K562 (cell line): ENCODE data around the gene PRKG1.

Experiments used
- CREB1 ChIP-seq, 2 experiments: sonication (generic) in 1 of 2; formaldehyde crosslinking in 1 of 2; IDR thresholded peaks; 2 replicates each; pipeline versions ENCODE4 v1.6.1 to v1.8.0; 2012 to 2022; ENCODE audit warnings: inconsistent platforms in 1 of 2, mild to moderate bottlenecking in 1 of 2, missing genetic modification reagents in 1 of 2, moderate library complexity in 1 of 2
- GATAD2B ChIP-seq: fragments of 450-650 bp; IDR thresholded peaks from 2 replicates; pipeline ENCODE4 v1.6.1; 2017; ENCODE audit warnings: mild to moderate bottlenecking, borderline replicate concordance
- JUN ChIP-seq, 2 experiments: sonication (generic) in 1 of 2; formaldehyde crosslinking in 1 of 2; IDR thresholded peaks; 2 replicates each; pipeline versions ENCODE4 v1.6.1 to v1.8.0; 2012 to 2022; ENCODE audit warnings: borderline replicate concordance in 2 of 2, mild to moderate bottlenecking in 2 of 2, improper control_type of control experiment in 1 of 2, low read depth in 1 of 2, low read length in 1 of 2, missing genetic modification reagents in 1 of 2
- PHF8 ChIP-seq: fragments of 200-600 bp; sonication (generic); IDR thresholded peaks from 2 replicates; pipeline ENCODE4 v1.6.1; 2012; ENCODE audit warnings: mixed run types, mild to moderate bottlenecking, inconsistent platforms, low read length, moderate library complexity, borderline replicate concordance
- POLR2B ChIP-seq: fragments of 450-650 bp; IDR thresholded peaks from 2 replicates; pipeline ENCODE4 v1.6.1; 2018; ENCODE audit warnings: low read depth; ENCODE audit not compliant: partially characterized antibody
- ZFP1 ChIP-seq: fragments of 450-650 bp; formaldehyde crosslinking; IDR thresholded peaks from 2 replicates; pipeline ENCODE4 v1.4.0; 2020; ENCODE audit warnings: mild to moderate bottlenecking, mixed read lengths
- ZKSCAN1 ChIP-seq: fragments of 150-350 bp; IDR thresholded peaks from 2 replicates; pipeline ENCODE4 v1.6.1; 2016; ENCODE audit warnings: low read depth, low read length
- ZNF174 ChIP-seq: fragments of 250-450 bp; sonication (Bioruptor Pico); IDR thresholded peaks from 2 replicates; pipeline ENCODE4 v1.4.0; 2020; ENCODE audit warnings: mild to moderate bottlenecking
- ZNF707 ChIP-seq: fragments of 250-450 bp; sonication (Bioruptor Pico); conservative IDR thresholded peaks from 2 replicates; pipeline ENCODE4 v1.8.0; 2022; ENCODE audit warnings: inconsistent platforms, mild to moderate bottlenecking, moderate library complexity
- TF ChIP-seq, protein P1 (sequence below), 3 experiments: IDR thresholded peaks in 2 of 3; conservative IDR thresholded peaks in 1 of 3; 2 replicates each; pipeline ENCODE4 v1.5.1; 2011 to 2012; ENCODE audit warnings: low read length in 3 of 3, mild to moderate bottlenecking in 3 of 3, control low read depth in 2 of 3, improper control_type of control experiment in 1 of 3, inconsistent platforms in 1 of 3, low read depth in 1 of 3, mixed read lengths in 1 of 3, moderate library complexity in 1 of 3; ENCODE audit not compliant: insufficient read depth in 2 of 3
- TF ChIP-seq, protein P2 (sequence below): fragments of 250-450 bp; sonication (Bioruptor Pico); IDR thresholded peaks from 2 replicates; pipeline ENCODE4 v1.5.0; 2021
- TF ChIP-seq, protein P3 (sequence below): sonication (generic); formaldehyde crosslinking; IDR thresholded peaks from 2 replicates; pipeline ENCODE4 v1.9.0; 2022; ENCODE audit warnings: mild to moderate bottlenecking, missing genetic modification reagents
- TF ChIP-seq, protein P4 (sequence below): fragments of 150-350 bp; conservative IDR thresholded peaks from 2 replicates; pipeline ENCODE4 v1.6.1; 2014; ENCODE audit warnings: low read length

DNA sequence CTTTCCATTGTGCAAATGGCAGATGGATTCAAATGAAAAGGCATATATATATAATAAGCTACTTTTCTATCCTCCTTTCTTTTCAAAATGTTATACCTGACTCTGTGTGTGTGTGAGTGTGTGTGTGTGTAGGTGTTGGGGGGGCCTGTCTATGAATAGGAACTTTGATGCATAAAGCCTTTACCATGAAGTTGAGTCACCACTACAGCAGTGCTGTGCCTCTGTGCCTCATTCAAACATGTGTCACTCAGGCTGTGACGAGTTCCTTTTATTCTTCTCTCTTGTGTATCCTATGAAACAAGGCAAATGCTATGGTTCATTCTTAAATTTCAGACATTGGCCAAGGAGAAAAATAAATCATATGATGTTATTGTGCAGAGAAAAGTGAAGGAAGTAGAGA is 1187.1 kb downstream of the PRKG1 start:
- TF ChIP-seq JUN (IDR thresholded peaks at IDR 0.05; ENCODE audit: borderline replicate concordance, low read depth, low read length) (no peak), JUN (CRISPR knock-in tag; IDR thresholded peaks at IDR 0.05; ENCODE audit: borderline replicate concordance) (no peak), ZNF174 (CRISPR knock-in tag) (no peak), GATAD2B (no peak), CREB1 (IDR thresholded peaks at IDR 0.05) (no peak), CREB1 (CRISPR knock-in tag; IDR thresholded peaks at IDR 0.05) (no peak), ZKSCAN1 (no peak), ZNF707 (CRISPR knock-in tag) (no peak), PHF8 (no peak), ZFP1 (CRISPR knock-in tag) (no peak), POLR2B (no peak)
- TF ChIP-seq, protein P1, sequence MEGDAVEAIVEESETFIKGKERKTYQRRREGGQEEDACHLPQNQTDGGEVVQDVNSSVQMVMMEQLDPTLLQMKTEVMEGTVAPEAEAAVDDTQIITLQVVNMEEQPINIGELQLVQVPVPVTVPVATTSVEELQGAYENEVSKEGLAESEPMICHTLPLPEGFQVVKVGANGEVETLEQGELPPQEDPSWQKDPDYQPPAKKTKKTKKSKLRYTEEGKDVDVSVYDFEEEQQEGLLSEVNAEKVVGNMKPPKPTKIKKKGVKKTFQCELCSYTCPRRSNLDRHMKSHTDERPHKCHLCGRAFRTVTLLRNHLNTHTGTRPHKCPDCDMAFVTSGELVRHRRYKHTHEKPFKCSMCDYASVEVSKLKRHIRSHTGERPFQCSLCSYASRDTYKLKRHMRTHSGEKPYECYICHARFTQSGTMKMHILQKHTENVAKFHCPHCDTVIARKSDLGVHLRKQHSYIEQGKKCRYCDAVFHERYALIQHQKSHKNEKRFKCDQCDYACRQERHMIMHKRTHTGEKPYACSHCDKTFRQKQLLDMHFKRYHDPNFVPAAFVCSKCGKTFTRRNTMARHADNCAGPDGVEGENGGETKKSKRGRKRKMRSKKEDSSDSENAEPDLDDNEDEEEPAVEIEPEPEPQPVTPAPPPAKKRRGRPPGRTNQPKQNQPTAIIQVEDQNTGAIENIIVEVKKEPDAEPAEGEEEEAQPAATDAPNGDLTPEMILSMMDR (IDR thresholded peaks at IDR 0.05 in 2 of 3, conservative IDR thresholded peaks at IDR 0.05 in 1 of 3; ENCODE audit: insufficient read depth in 2 of 3, low read depth in 1 of 3, low read length in 3 of 3) = no peak
- TF ChIP-seq, protein P2, sequence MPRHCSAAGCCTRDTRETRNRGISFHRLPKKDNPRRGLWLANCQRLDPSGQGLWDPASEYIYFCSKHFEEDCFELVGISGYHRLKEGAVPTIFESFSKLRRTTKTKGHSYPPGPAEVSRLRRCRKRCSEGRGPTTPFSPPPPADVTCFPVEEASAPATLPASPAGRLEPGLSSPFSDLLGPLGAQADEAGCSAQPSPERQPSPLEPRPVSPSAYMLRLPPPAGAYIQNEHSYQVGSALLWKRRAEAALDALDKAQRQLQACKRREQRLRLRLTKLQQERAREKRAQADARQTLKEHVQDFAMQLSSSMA (CRISPR knock-in tag) = no peak
- TF ChIP-seq, protein P3, sequence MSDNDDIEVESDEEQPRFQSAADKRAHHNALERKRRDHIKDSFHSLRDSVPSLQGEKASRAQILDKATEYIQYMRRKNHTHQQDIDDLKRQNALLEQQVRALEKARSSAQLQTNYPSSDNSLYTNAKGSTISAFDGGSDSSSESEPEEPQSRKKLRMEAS = no peak
- TF ChIP-seq, protein P4, sequence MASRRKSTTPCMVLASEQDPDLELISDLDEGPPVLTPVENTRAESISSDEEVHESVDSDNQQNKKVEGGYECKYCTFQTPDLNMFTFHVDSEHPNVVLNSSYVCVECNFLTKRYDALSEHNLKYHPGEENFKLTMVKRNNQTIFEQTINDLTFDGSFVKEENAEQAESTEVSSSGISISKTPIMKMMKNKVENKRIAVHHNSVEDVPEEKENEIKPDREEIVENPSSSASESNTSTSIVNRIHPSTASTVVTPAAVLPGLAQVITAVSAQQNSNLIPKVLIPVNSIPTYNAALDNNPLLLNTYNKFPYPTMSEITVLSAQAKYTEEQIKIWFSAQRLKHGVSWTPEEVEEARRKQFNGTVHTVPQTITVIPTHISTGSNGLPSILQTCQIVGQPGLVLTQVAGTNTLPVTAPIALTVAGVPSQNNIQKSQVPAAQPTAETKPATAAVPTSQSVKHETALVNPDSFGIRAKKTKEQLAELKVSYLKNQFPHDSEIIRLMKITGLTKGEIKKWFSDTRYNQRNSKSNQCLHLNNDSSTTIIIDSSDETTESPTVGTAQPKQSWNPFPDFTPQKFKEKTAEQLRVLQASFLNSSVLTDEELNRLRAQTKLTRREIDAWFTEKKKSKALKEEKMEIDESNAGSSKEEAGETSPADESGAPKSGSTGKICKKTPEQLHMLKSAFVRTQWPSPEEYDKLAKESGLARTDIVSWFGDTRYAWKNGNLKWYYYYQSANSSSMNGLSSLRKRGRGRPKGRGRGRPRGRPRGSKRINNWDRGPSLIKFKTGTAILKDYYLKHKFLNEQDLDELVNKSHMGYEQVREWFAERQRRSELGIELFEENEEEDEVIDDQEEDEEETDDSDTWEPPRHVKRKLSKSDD = no peak
